ENCODE data around the gene INTS1. TPM values are rescaled to one million over a fixed set of nuclear protein-coding genes. Genes with fewer than 3 reads are reported as not detected.
A peak's percentile ranks its signal among the peaks of the same experiment; 100 is the strongest.

Gene INTS1
- total and polyA plus RNA-seq, 2 experiments from 2014 or later = 35.1 to 111 TPM

GRCh38 chr7:1457059-1457948, 46.9 kb downstream of the INTS1 start:
- Mint-ChIP-seq H3K27ac (no peak overlapping the region), H3K36me3 (ENCODE audit: low read depth) (no peaks in the 10 kb centered on the region), H3K4me1 (peaks cover 20% of the 10 kb centered on the region), H3K27me3 (ENCODE audit: insufficient read depth, low read depth, poor library complexity) (peaks cover 13% of the 10 kb centered on the region), H3K9me3 (no peaks in the 10 kb centered on the region), H3K4me3 (peak overlapping the region; percentile 65; the same call in 1 of the 3 replicates)
- Histone ChIP-seq H3K36me3 (ENCODE audit: insufficient read depth) (no peaks in the 10 kb centered on the region), H3K79me2 (replicated peaks; ENCODE audit: insufficient read depth) (no peaks in the 10 kb centered on the region), H3K4me1 (ENCODE audit: insufficient read depth) (peaks cover 6% of the 10 kb centered on the region; the same call in 1 of the 2 replicates), H3K27ac (ENCODE audit: low read depth) (no peak overlapping the region), H3K27me3 (ENCODE audit: insufficient read depth) (no peaks in the 10 kb centered on the region), H3K4me3 (no peak overlapping the region), H3K9me2 (ENCODE audit: insufficient read depth) (no peaks in the 10 kb centered on the region), H3K4me2 (no peak overlapping the region), H2AFZ (no peak overlapping the region), H4K20me1 (replicated peaks; ENCODE audit: insufficient read depth) (no peaks in the 10 kb centered on the region; the same call in 1 of the 2 replicates), H3F3A (replicated peaks; ENCODE audit: low read depth) (no peaks in the 10 kb centered on the region; the same call in 1 of the 2 replicates)
- no peak for DNase-seq (ENCODE audit: low spot score)
- ATAC-seq = no peak
- TF ChIP-seq REST (IDR thresholded peaks at IDR 0.05; ENCODE audit: unreplicated experiment) (no peak), ZNF114 (CRISPR knock-in tag; IDR thresholded peaks at IDR 0.05) (no peak), CREB1 (CRISPR knock-in tag; IDR thresholded peaks at IDR 0.05; ENCODE audit: low read depth) (no peak), STAT1 (IDR thresholded peaks at IDR 0.05; ENCODE audit: unreplicated experiment) (no peak), NANOG (IDR thresholded peaks at IDR 0.05; ENCODE audit: borderline replicate concordance) (no peak), CTCF (conservative IDR thresholded peaks at IDR 0.05; ENCODE audit: low read depth in 2 of 2) (no peak), POLR2AphosphoS5 (IDR thresholded peaks at IDR 0.05; ENCODE audit: low read depth) (no peak), EZH2phosphoT487 (IDR thresholded peaks at IDR 0.05; ENCODE audit: unreplicated experiment) (no peak), ETS1 (IDR thresholded peaks at IDR 0.05) (no peak), EZH2 (IDR thresholded peaks at IDR 0.05; ENCODE audit: low read depth, unreplicated experiment) (no peak), JUNB (IDR thresholded peaks at IDR 0.05; ENCODE audit: unreplicated experiment) (no peak), ZNF331 (CRISPR knock-in tag; IDR thresholded peaks at IDR 0.05; ENCODE audit: low read depth) (no peak)
- TF ChIP-seq, protein P1, sequence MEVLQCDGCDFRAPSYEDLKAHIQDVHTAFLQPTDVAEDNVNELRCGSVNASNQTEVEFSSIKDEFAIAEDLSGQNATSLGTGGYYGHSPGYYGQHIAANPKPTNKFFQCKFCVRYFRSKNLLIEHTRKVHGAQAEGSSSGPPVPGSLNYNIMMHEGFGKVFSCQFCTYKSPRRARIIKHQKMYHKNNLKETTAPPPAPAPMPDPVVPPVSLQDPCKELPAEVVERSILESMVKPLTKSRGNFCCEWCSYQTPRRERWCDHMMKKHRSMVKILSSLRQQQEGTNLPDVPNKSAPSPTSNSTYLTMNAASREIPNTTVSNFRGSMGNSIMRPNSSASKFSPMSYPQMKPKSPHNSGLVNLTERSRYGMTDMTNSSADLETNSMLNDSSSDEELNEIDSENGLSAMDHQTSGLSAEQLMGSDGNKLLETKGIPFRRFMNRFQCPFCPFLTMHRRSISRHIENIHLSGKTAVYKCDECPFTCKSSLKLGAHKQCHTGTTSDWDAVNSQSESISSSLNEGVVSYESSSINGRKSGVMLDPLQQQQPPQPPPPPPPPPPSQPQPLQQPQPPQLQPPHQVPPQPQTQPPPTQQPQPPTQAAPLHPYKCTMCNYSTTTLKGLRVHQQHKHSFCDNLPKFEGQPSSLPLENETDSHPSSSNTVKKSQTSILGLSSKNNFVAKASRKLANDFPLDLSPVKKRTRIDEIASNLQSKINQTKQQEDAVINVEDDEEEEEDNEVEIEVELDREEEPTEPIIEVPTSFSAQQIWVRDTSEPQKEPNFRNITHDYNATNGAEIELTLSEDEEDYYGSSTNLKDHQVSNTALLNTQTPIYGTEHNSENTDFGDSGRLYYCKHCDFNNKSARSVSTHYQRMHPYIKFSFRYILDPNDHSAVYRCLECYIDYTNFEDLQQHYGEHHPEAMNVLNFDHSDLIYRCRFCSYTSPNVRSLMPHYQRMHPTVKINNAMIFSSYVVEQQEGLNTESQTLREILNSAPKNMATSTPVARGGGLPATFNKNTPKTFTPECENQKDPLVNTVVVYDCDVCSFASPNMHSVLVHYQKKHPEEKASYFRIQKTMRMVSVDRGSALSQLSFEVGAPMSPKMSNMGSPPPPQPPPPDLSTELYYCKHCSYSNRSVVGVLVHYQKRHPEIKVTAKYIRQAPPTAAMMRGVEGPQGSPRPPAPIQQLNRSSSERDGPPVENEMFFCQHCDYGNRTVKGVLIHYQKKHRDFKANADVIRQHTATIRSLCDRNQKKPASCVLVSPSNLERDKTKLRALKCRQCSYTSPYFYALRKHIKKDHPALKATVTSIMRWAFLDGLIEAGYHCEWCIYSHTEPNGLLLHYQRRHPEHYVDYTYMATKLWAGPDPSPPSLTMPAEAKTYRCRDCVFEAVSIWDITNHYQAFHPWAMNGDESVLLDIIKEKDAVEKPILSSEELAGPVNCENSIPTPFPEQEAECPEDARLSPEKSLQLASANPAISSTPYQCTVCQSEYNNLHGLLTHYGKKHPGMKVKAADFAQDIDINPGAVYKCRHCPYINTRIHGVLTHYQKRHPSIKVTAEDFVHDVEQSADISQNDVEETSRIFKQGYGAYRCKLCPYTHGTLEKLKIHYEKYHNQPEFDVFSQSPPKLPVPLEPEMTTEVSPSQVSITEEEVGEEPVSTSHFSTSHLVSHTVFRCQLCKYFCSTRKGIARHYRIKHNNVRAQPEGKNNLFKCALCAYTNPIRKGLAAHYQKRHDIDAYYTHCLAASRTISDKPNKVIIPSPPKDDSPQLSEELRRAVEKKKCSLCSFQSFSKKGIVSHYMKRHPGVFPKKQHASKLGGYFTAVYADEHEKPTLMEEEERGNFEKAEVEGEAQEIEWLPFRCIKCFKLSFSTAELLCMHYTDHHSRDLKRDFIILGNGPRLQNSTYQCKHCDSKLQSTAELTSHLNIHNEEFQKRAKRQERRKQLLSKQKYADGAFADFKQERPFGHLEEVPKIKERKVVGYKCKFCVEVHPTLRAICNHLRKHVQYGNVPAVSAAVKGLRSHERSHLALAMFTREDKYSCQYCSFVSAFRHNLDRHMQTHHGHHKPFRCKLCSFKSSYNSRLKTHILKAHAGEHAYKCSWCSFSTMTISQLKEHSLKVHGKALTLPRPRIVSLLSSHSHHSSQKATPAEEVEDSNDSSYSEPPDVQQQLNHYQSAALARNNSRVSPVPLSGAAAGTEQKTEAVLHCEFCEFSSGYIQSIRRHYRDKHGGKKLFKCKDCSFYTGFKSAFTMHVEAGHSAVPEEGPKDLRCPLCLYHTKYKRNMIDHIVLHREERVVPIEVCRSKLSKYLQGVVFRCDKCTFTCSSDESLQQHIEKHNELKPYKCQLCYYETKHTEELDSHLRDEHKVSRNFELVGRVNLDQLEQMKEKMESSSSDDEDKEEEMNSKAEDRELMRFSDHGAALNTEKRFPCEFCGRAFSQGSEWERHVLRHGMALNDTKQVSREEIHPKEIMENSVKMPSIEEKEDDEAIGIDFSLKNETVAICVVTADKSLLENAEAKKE (CRISPR knock-in tag; IDR thresholded peaks at IDR 0.05) = no peak

Measured in GM23338 (cell line).